A549 treated with AZD9567 at 1 μM for 4 hours (cell line): ENCODE measurements around the gene RUSC2. TPM values are rescaled to one million over a fixed set of nuclear protein-coding genes. Genes with fewer than 3 reads are reported as not detected.

ENCODE experiments used
- total RNA-seq: library from RNA; stranded (reverse); fragments of 200-300 nt; extraction: Qiagen RNA extraction; gene quantifications from 5 replicates; pipeline ENCODE4 v1.2.3, GENCODE V29; 2022; ENCODE audit not compliant: insufficient read depth

RUSC2 gene, protein sequence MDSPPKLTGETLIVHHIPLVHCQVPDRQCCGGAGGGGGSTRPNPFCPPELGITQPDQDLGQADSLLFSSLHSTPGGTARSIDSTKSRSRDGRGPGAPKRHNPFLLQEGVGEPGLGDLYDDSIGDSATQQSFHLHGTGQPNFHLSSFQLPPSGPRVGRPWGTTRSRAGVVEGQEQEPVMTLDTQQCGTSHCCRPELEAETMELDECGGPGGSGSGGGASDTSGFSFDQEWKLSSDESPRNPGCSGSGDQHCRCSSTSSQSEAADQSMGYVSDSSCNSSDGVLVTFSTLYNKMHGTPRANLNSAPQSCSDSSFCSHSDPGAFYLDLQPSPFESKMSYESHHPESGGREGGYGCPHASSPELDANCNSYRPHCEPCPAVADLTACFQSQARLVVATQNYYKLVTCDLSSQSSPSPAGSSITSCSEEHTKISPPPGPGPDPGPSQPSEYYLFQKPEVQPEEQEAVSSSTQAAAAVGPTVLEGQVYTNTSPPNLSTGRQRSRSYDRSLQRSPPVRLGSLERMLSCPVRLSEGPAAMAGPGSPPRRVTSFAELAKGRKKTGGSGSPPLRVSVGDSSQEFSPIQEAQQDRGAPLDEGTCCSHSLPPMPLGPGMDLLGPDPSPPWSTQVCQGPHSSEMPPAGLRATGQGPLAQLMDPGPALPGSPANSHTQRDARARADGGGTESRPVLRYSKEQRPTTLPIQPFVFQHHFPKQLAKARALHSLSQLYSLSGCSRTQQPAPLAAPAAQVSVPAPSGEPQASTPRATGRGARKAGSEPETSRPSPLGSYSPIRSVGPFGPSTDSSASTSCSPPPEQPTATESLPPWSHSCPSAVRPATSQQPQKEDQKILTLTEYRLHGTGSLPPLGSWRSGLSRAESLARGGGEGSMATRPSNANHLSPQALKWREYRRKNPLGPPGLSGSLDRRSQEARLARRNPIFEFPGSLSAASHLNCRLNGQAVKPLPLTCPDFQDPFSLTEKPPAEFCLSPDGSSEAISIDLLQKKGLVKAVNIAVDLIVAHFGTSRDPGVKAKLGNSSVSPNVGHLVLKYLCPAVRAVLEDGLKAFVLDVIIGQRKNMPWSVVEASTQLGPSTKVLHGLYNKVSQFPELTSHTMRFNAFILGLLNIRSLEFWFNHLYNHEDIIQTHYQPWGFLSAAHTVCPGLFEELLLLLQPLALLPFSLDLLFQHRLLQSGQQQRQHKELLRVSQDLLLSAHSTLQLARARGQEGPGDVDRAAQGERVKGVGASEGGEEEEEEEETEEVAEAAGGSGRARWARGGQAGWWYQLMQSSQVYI (N-terminal part only)
- 21.5 to 31.8 TPM (median 30.2 TPM) in 5 replicates for total RNA-seq

DNA sequence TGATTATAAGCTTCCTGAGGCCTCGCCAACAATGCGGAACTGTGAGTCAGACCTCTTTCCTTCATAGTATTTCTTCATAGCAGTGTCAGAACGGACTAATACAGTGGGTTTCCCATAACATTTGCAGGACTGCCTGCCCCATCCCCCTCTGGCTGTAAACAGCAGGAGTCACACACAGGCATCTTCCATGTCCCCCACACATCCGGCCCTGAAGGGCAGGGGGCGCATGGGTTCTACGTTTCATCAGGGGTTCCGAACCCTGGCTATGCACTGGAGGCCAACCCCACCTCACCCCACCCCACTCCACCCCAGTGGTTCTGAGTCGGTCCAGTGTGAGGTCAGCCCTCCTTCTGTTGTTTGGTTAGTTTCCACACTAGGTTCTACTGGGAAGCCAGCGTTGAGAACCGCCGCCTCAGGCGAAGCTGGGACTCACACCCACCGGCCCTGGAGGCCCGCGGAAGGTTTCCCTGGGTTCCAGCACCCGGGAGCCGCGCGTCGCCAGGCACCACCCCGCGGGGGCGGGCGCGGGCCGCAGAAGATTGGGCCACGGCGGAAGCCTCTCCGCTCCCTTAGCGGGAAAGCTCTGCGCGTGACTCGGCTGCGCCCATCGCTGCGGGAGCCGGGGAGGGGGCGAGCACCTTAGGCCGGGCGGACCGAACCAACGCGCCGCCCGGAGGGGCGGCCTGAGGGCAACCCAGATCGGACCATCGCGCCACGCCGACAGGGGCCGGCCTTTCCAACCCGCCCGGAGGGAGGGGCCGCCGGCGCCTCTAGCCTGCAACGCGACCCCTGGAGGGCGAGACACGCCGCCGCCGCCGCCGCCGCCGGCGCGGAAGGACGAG is at the start of gene RUSC2:
Gene RUSC2, plus strand, starts transcription at position 799 of the 842 bp plus-strand sequence. CDS start 56,411 bp downstream, outside the sequence.

Other genes starting within 250 kb of the RUSC2 start
- 30.0 to 33.3 TPM (median 32.3 TPM) in 5 replicates for gene TESK1, start 115.2 kb downstream of the RUSC2 start, total RNA-seq
- 0.15 to 0.29 TPM (median 0.18 TPM) in 4 of 5 replicates, not detected in the other for gene CD72, start 128.3 kb downstream of the RUSC2 start, total RNA-seq
- not detected in 5 replicates for gene SIT1, start 160.8 kb downstream of the RUSC2 start, total RNA-seq
- 4.1 to 24.8 TPM (median 6.7 TPM) in 4 of 5 replicates, not detected in the other for gene RMRP, start 167.9 kb downstream of the RUSC2 start, total RNA-seq
- gene CCDC107, start 168.2 kb downstream of the RUSC2 start, total RNA-seq: 25.4 to 30.2 TPM (median 27.1 TPM) in 5 replicates
- 10.5 to 16.6 TPM (median 15.3 TPM) in 5 replicates for gene ARHGEF39, start 175.1 kb downstream of the RUSC2 start, total RNA-seq
- 3.6 to 9.1 TPM (median 6.0 TPM) in 5 replicates for gene CA9, start 183.8 kb downstream of the RUSC2 start, total RNA-seq
- 630 to 705 TPM (median 658 TPM) in 5 replicates for gene TPM2, start 199.8 kb downstream of the RUSC2 start, total RNA-seq
- gene TLN1, start 242.1 kb downstream of the RUSC2 start, total RNA-seq: 112 to 140 TPM (median 116 TPM) in 5 replicates
- gene CREB3, start 242.6 kb downstream of the RUSC2 start, total RNA-seq: 55.7 to 63.0 TPM (median 56.5 TPM) in 5 replicates